Measurements from ENCODE around the gene FBXO45. TPM values are rescaled to one million over a fixed set of nuclear protein-coding genes. Genes with fewer than 3 reads are reported as not detected.

FBXO45 gene
- total and polyA plus RNA-seq, 2 donors (not counting 1 experiment from before 2014, with no cell fraction given), result 6.9 to 10.6 TPM

GRCh38 chr3:196624067-196624790, 55.8 kb downstream of the FBXO45 start:
- Histone ChIP-seq H3K9ac (ENCODE audit: insufficient read depth, low read length) (no peak overlapping the region), H3K4me3 (replicated peaks in 1 of 4; ENCODE audit: control extremely low read depth in 1 of 4, insufficient read depth in 1 of 4, low read depth in 3 of 4, low read length in 4 of 4) (no peak overlapping the region), H3K4me2 (ENCODE audit: extremely low read depth, insufficient read depth, low read length) (no peak overlapping the region), H3K9me3 (ENCODE audit: control insufficient read depth, insufficient read depth, low read depth, low read length) (no peaks in the 10 kb centered on the region), H3K36me3 (ENCODE audit: control insufficient read depth, insufficient read depth, low read length) (no peaks in the 10 kb centered on the region), H4K20me1 (ENCODE audit: control insufficient read depth, extremely low read depth, insufficient read depth, low read length) (no peaks in the 10 kb centered on the region), H3K79me2 (ENCODE audit: control insufficient read depth, insufficient read depth, low read length) (no peaks in the 10 kb centered on the region), H3K27ac (ENCODE audit: insufficient read depth, low read length) (no peak overlapping the region), H2AFZ (ENCODE audit: low read length) (no peak overlapping the region), H3K27me3 (ENCODE audit: control insufficient read depth, insufficient read depth, low read length) (no peaks in the 10 kb centered on the region), H3K4me1 (ENCODE audit: control insufficient read depth, extremely low read depth, insufficient read depth, low read length) (no peaks in the 10 kb centered on the region)
- TF ChIP-seq CTCF (conservative IDR thresholded peaks at IDR 0.05 in 1 of 2, IDR thresholded peaks at IDR 0.05 in 1 of 2; ENCODE audit: low read depth in 1 of 2, low read length in 2 of 2) (no peak), EZH2 (IDR thresholded peaks at IDR 0.05; ENCODE audit: low read length, missing control alignments) (no peak)
- DNase-seq (ENCODE audit: low read depth in 2 of 2), result no peak

- TF ChIP-seq EZH2 (IDR thresholded peaks at IDR 0.05; ENCODE audit: low read length, missing control alignments) (no peak), CTCF (conservative IDR thresholded peaks at IDR 0.05 in 1 of 2, IDR thresholded peaks at IDR 0.05 in 1 of 2; ENCODE audit: low read depth in 1 of 2, low read length in 2 of 2) (no peak)
- no peak overlapping the region for H3K27ac ChIP-seq (ENCODE audit: insufficient read depth, low read length)
- no peak overlapping the region for H3K4me2 ChIP-seq (ENCODE audit: extremely low read depth, insufficient read depth, low read length)
- H2AFZ ChIP-seq (ENCODE audit: low read length), result no peak overlapping the region
- H4K20me1 ChIP-seq (ENCODE audit: control insufficient read depth, extremely low read depth, insufficient read depth, low read length), result no peaks in the 10 kb centered on the region
- no peaks in the 10 kb centered on the region for H3K27me3 ChIP-seq (ENCODE audit: control insufficient read depth, insufficient read depth, low read length)
- no peak overlapping the region for H3K9ac ChIP-seq (ENCODE audit: insufficient read depth, low read length)
- no peak for DNase-seq (ENCODE audit: low read depth in 2 of 2)
- H3K36me3 ChIP-seq (ENCODE audit: control insufficient read depth, insufficient read depth, low read length), result no peaks in the 10 kb centered on the region
- no peaks in the 10 kb centered on the region for H3K9me3 ChIP-seq (ENCODE audit: control insufficient read depth, insufficient read depth, low read depth, low read length)
- H3K79me2 ChIP-seq (ENCODE audit: control insufficient read depth, insufficient read depth, low read length), result no peaks in the 10 kb centered on the region
- no peak overlapping the region for H3K4me3 ChIP-seq (replicated peaks in 1 of 4; ENCODE audit: control extremely low read depth in 1 of 4, insufficient read depth in 1 of 4, low read depth in 3 of 4, low read length in 4 of 4)
- no peaks in the 10 kb centered on the region for H3K4me1 ChIP-seq (ENCODE audit: control insufficient read depth, extremely low read depth, insufficient read depth, low read length)
Observed at GRCh38 chr3:196624907-196625306, 56.4 kb downstream of the FBXO45 start.

GRCh38 chr3:196625331-196625730, 56.9 kb downstream of the FBXO45 start:
- TF ChIP-seq EZH2 (IDR thresholded peaks at IDR 0.05; ENCODE audit: low read length, missing control alignments) (no peak), CTCF (conservative IDR thresholded peaks at IDR 0.05 in 1 of 2, IDR thresholded peaks at IDR 0.05 in 1 of 2; ENCODE audit: low read depth in 1 of 2, low read length in 2 of 2) (no peak)
- Histone ChIP-seq H3K79me2 (ENCODE audit: control insufficient read depth, insufficient read depth, low read length) (no peaks in the 10 kb centered on the region), H3K9ac (ENCODE audit: insufficient read depth, low read length) (no peak overlapping the region), H3K4me1 (ENCODE audit: control insufficient read depth, extremely low read depth, insufficient read depth, low read length) (no peaks in the 10 kb centered on the region), H4K20me1 (ENCODE audit: control insufficient read depth, extremely low read depth, insufficient read depth, low read length) (no peaks in the 10 kb centered on the region), H3K4me3 (replicated peaks in 1 of 4; ENCODE audit: control extremely low read depth in 1 of 4, insufficient read depth in 1 of 4, low read depth in 3 of 4, low read length in 4 of 4) (no peak overlapping the region), H3K4me2 (ENCODE audit: extremely low read depth, insufficient read depth, low read length) (no peak overlapping the region), H3K27me3 (ENCODE audit: control insufficient read depth, insufficient read depth, low read length) (no peaks in the 10 kb centered on the region), H3K9me3 (ENCODE audit: control insufficient read depth, insufficient read depth, low read depth, low read length) (no peaks in the 10 kb centered on the region), H2AFZ (ENCODE audit: low read length) (no peak overlapping the region), H3K36me3 (ENCODE audit: control insufficient read depth, insufficient read depth, low read length) (no peaks in the 10 kb centered on the region), H3K27ac (ENCODE audit: insufficient read depth, low read length) (no peak overlapping the region)
- no peak for DNase-seq (ENCODE audit: low read depth in 2 of 2)
